Activated CD8-positive, alpha-beta memory T cell treated with anti-CD3 and anti-CD28 coated beads for 48 hours (primary cell): ENCODE data around the gene TENM3.
"Not testable (repeated sequence)": the region's sequence is repeated elsewhere in the genome, so short reads cannot be mapped to it uniquely, and the experiment has no call there.

Experiments used
- DNase-seq, 3 experiments: peaks; one replicate each; pipeline ENCODE4 v3.0.0-alpha.2; 2020; ENCODE audit warnings: low read depth in 2 of 3, low spot score in 2 of 3

TENM3 gene

GRCh38 chr4:182243204-182243603 lies at the start of gene TENM3:
Gene TENM3 (plus strand): TSS chr4:182243402. CDS start chr4:182324021, 80,619 bp downstream.
- not testable (repeated sequence) for DNase-seq

GRCh38 chr4:182194091-182194824 lies 48.9 kb upstream of the TENM3 start:
- no peak for DNase-seq

DNA sequence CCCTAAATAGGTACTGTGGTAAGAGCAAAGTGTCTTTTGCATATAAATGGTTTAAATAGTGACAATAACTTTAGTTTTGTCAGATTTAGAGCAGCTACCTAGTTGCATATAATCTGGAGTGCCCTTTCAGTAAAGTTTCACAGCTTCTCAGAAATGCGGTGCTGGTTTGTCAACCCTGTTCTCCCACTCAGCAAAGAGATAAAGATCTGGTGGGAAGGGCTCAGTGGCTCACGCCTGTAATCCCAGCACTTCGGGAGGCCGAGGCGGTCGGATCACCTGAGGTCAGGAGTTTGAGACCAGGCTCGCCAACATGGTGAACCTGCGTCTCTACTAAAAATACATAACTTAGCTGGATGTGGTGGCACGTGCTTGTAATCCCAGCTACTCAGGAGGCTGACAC lies 45.6 kb upstream of the TENM3 start:
- no peak for DNase-seq

DNA sequence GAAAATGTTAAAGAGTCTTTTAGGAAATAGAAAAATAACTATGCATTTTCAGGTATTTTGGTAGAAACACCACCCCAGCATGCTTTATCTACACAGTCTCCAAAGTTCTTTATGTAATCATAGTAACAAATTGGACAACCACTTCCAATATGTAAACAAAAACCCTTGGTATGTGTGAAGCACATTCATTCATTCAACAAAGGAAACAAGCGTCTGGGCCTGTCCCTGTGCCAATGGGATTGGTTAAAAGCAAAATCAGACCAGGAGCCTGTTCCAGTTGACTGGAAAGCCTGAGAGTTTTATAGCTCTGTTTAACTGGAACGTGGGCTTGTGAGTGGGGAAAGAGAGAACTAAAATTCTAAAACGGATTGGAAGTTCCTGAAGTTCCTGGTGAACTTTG lies 41.3 kb upstream of the TENM3 start:
- no peak for DNase-seq

GRCh38 chr4:182202650-182203049 lies 40.6 kb upstream of the TENM3 start:
- DNase-seq: no peak

DNA sequence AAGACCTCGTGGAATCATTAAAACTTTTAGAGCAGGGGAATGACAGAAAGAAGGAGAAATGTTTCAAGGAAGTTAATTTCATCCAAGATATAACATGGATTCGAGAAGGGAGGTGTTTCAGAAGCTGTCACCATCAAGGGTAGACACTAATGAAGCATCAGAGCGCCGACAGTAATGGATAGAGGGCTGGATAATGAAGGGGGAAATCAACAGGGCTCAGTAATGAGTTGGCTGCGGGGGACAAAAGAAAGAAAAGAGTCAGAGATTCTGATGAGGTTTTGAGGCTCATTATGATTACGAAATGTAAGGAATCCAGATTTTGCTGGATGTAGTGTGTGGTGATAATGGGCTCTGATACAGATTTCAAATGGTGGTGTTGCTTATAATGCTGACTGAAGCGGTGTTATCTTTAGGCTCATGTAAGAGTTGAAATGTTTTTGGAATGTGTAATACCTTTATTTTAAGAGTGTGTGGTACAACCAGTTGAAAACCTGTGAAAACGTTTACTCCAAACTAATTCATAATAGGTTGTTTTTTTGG lies 39.3 kb upstream of the TENM3 start:
- DNase-seq: no peak

GRCh38 chr4:182205306-182205705 lies 37.9 kb upstream of the TENM3 start:
- no peak for DNase-seq

- no peak for DNase-seq
Observed at GRCh38 chr4:182206266-182206665, 36.9 kb upstream of the TENM3 start.

DNA sequence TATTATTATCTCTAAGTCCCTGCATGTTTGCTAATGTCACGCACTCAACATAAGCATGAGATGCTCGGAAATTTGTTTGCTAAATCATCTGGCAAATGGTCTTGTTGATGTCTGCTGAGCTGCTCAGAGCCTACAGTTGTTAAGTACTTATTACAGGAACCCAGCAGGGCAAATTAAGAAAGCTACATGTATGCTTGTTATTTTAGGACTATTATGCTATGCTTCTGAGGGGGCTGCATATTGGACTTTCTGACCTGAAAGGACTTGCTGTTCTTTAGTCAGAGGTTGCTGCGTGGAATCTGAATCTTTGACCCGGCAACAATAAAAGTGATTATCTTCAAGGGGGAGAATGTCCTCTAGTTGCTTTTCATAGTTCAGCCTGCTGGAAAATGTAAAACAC lies 36.3 kb upstream of the TENM3 start:
- no peak for DNase-seq

- no peak for DNase-seq
Observed at GRCh38 chr4:182207830-182208396, 35.3 kb upstream of the TENM3 start.

DNA sequence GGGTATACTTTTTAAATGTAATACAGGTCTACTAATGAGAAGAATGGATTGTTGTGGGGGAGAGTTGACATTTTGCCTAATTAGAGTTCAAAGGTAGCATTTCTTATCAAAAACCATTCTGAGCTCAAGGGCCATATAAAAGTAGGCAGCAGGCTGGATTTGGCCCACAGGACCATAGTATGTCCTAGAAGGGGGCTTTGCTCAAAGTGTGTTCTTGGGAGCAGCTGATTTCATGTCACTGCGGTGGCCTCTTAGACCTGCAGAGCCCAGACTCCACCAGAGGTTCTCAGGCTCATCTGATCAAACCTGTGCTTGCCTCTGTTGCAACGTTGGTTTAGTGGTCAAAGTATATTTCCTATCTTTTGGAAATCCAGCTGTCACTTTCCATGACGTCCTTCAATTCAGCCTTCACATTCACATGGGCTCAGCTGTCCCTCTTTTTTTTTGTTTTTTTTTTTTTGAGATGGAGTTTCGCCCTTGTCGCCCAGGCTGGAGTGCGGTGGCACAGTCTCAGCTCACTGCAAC lies 34.6 kb upstream of the TENM3 start:
- DNase-seq: no peak

GRCh38 chr4:182212211-182212761 lies 30.9 kb upstream of the TENM3 start:
- DNase-seq: no peak

GRCh38 chr4:182213004-182213403 lies 30.2 kb upstream of the TENM3 start:
- DNase-seq: no peak

DNA sequence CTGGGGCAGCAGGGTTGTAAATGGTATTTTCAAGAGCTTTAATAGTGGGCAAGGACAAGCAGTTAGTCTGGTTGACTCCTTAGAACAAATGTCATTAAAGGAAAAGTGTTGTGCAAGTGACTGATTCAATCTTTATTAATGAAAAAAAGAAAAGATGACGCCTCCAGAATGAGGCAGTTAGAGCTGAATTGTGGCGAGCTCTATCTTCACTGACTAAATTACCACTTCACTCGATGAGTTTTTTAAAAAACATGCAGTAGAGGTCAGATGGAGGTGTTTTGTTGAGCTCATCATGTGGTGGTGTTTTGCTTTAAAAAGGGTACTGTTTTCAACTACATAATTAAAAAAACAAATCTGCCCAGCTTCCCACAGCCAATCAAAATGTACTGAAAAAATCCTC lies 28.1 kb upstream of the TENM3 start:
- no peak for DNase-seq

DNA sequence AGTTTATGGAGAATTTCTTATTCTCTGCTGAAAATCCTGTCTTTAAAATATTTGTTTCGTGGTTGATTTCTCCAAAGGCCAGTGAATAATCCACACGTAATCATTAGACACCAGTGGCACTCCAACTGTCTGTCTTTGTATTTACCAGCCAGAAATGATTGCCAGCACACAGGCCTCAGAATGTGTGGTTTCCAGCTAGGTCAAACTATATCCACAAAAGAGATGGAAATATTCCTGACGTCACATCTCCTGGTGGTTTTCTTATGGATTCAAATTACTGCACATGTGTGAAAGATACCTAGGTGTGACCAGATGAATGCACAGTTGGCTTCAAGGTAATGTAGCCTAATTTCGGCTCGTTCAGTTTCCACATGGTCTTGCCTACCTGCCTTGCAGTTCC lies 27.2 kb upstream of the TENM3 start:
- no peak for DNase-seq

DNA sequence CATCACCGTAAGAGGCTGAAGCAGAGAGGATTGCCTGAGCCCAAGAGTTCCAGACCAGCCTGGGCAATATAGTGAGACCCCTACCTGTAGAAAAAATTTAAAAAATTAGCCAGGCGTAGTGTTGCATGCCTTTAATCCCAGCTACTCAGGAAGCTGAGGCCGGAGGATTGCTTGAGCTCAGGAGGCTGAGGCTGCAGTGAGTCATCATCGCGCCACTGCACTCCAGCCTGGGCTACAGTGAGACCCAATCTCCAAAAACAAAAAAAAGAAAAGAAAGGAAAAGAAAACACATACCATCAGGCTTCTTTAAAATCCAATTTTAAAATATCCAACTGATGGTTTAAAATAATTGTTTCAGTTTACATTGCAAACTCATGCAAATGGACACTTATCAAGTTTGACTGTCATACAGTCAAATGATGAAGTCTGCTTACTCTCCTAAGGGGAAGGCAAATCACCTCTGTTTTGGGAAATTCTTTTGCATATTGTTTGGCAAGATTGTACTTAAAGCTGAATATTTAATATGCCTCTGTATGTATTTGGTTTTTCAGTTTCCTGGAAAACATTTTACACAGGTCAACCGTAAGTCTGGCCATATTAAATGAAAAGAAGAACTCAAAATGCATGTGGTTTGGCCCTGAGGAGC lies 23.7 kb upstream of the TENM3 start:
- DNase-seq: no peak

- DNase-seq: no peak
Observed at GRCh38 chr4:182221987-182222386, 21.2 kb upstream of the TENM3 start.

DNA sequence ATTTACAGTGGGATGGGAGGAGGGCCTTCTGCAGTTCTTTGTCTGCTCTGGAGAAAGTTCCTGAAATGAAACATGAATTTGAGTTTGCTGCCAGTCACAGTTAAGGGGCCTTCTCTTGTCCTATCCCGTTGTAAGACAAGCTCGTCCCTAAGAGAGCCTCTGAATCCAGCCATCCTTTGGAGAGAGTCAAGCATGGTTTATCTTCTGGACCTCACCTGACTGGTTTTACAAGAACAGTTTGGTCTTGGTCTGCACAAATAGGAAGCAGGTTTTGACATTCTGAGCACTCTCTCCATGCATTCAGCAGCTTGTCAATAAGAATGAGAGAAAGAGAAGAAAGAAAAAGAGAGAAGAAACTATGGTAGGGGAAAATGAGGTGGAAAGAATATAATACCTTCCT lies 20.4 kb upstream of the TENM3 start:
- no peak for DNase-seq

GRCh38 chr4:182223708-182224107 lies 19.5 kb upstream of the TENM3 start:
- DNase-seq: no peak

GRCh38 chr4:182224192-182224850 lies 18.9 kb upstream of the TENM3 start:
- DNase-seq: no peak

GRCh38 chr4:182225257-182225852 lies 17.8 kb upstream of the TENM3 start:
- no peak for DNase-seq
